IMR-90 (cell line): ENCODE measurements around the gene PCCB. TPM values are rescaled to one million over a fixed set of nuclear protein-coding genes. Genes with fewer than 3 reads are reported as not detected.

Source experiments
- ATAC-seq: fragments of 200-7000 bp; cut with Tn5 transposase; 2 replicates; pipeline ENCODE4 v1.9.1; 2020; ENCODE audit warnings: low read depth, mild to moderate bottlenecking, moderate library complexity
- BruUV-seq: library from RNA; stranded (reverse); fragments of 400-500 nt; replicated peaks from 2 replicates; lab custom pipeline; 2021; lab: Mats Ljungman, UMichigan
- CTCF ChIA-PET: fragments of 300-600 bp; formaldehyde crosslinking; extraction: SDS; loops from one replicate; lab custom pipeline; 2021; ENCODE audit warnings: antibody characterized with exemption; lab: Yijun Ruan, JAX
- POLR2A ChIA-PET: fragments of 300-600 bp; sonication (Branson Sonifier 250); formaldehyde crosslinking; loops from one replicate; lab custom pipeline; 2022; ENCODE audit warnings: antibody characterized with exemption; ENCODE audit not compliant: unreplicated experiment; lab: Charles Lee
- DNase-seq: peaks from one replicate; pipeline ENCODE4 v3.0.0; 2013
- H2AFZ ChIP-seq: replicated peaks from 2 replicates; pipeline ENCODE3; 2013; ENCODE audit warnings: low read length, mild to moderate bottlenecking; ENCODE audit not compliant: poor library complexity
- H2AK5ac ChIP-seq: 2 replicates; pipeline ENCODE4 v1.6.1; 2013; ENCODE audit warnings: low read depth, low read length, inconsistent platforms
- H2AK9ac ChIP-seq: replicated peaks from 2 replicates; pipeline ENCODE3; 2013; ENCODE audit warnings: mild to moderate bottlenecking, low read depth, low read length, moderate library complexity; ENCODE audit not compliant: poor library complexity
- H2BK120ac ChIP-seq: 2 replicates; pipeline ENCODE4 v1.6.1; 2013; ENCODE audit warnings: low read depth, low read length, inconsistent platforms
- H2BK15ac ChIP-seq: 3 replicates; pipeline ENCODE4 v1.6.1; 2013; ENCODE audit warnings: low read depth, low read length, inconsistent platforms
- H2BK20ac ChIP-seq: 2 replicates; pipeline ENCODE4 v1.6.1; 2013; ENCODE audit warnings: low read depth, mild to moderate bottlenecking, inconsistent platforms, low read length, moderate library complexity
- H2BK5ac ChIP-seq: 2 replicates; pipeline ENCODE4 v1.6.1; 2013; ENCODE audit warnings: mild to moderate bottlenecking, low read depth, low read length, inconsistent platforms; ENCODE audit not compliant: poor library complexity, severe bottlenecking
- H3K14ac ChIP-seq: replicated peaks from 2 replicates; pipeline ENCODE4 v1.6.1; 2013; ENCODE audit warnings: low read depth, low read length, inconsistent platforms
- H3K18ac ChIP-seq: 2 replicates; pipeline ENCODE4 v1.6.1; 2013; ENCODE audit warnings: low read depth, low read length, control low read depth
- H3K23ac ChIP-seq: 2 replicates; pipeline ENCODE4 v1.6.1; 2013; ENCODE audit warnings: low read depth, low read length, inconsistent platforms
- H3K27ac ChIP-seq: 2 replicates; pipeline ENCODE4 v1.5.1; 2013; ENCODE audit warnings: mild to moderate bottlenecking, control low read depth, low read length; ENCODE audit not compliant: insufficient read depth
- H3K27me3 ChIP-seq: 2 replicates; pipeline ENCODE4 v1.6.1; 2013; ENCODE audit warnings: low read length; ENCODE audit not compliant: control insufficient read depth, insufficient read depth
- H3K36me3 ChIP-seq: 2 replicates; pipeline ENCODE4 v1.6.1; 2013; ENCODE audit warnings: low read length, mixed read lengths; ENCODE audit not compliant: control insufficient read depth, insufficient read depth
- H3K4ac ChIP-seq: 2 replicates; pipeline ENCODE4 v1.6.1; 2013; ENCODE audit warnings: low read depth, low read length, inconsistent platforms
- H3K4me1 ChIP-seq: 2 replicates; pipeline ENCODE4 v1.6.1; 2013; ENCODE audit warnings: low read length, mixed read lengths; ENCODE audit not compliant: control insufficient read depth, insufficient read depth
- H3K4me2 ChIP-seq: 2 replicates; pipeline ENCODE4 v1.6.1; 2013; ENCODE audit warnings: low read depth, mild to moderate bottlenecking, control low read depth, low read length, moderate library complexity
- H3K4me3 ChIP-seq: 2 replicates; pipeline ENCODE4 v1.5.1; 2013; ENCODE audit warnings: low read depth, mild to moderate bottlenecking, control low read depth, low read length, moderate library complexity; ENCODE audit not compliant: insufficient read depth
- H3K56ac ChIP-seq: 2 replicates; pipeline ENCODE4 v1.6.1; 2013; ENCODE audit warnings: low read length, inconsistent platforms; ENCODE audit not compliant: insufficient read depth; ENCODE audit errors: extremely low read depth
- H3K79me1 ChIP-seq, 2 experiments: 2 replicates each; pipeline ENCODE4 v1.6.1; 2013; ENCODE audit warnings: low read length in 2 of 2, inconsistent platforms in 1 of 2, low read depth in 1 of 2
- H3K9ac ChIP-seq: 2 replicates; pipeline ENCODE4 v1.6.1; 2013; ENCODE audit warnings: low read depth, low read length, control low read depth
- H3K9me1 ChIP-seq: 2 replicates; pipeline ENCODE4 v1.6.1; 2013; ENCODE audit warnings: low read length, inconsistent platforms; ENCODE audit not compliant: insufficient read depth
- H3K9me3 ChIP-seq: 2 replicates; pipeline ENCODE4 v1.6.1; 2013; ENCODE audit warnings: low read length; ENCODE audit not compliant: control insufficient read depth, insufficient read depth
- H4K20me1 ChIP-seq: 2 replicates; pipeline ENCODE4 v1.6.1; 2013; ENCODE audit warnings: low read length, inconsistent platforms; ENCODE audit not compliant: insufficient read depth
- H4K5ac ChIP-seq: 2 replicates; pipeline ENCODE4 v1.6.1; 2013; ENCODE audit warnings: mild to moderate bottlenecking, low read depth, low read length, control low read depth
- H4K8ac ChIP-seq, 2 experiments: 2 replicates each; pipeline ENCODE4 v1.6.1; 2013; ENCODE audit warnings: low read depth in 2 of 2, low read length in 2 of 2, control low read depth in 1 of 2, inconsistent platforms in 1 of 2
- H4K91ac ChIP-seq: 2 replicates; pipeline ENCODE4 v1.6.1; 2013; ENCODE audit warnings: low read depth, low read length, inconsistent platforms; ENCODE audit not compliant: insufficient read depth
- BHLHE40 ChIP-seq: fragments of 150-350 bp; IDR thresholded peaks from 2 replicates; pipeline ENCODE4 v1.6.1; 2016; ENCODE audit warnings: mild to moderate bottlenecking, low read depth, low read length
- CEBPB ChIP-seq: IDR thresholded peaks from 2 replicates; pipeline ENCODE4 v1.6.1; 2012; ENCODE audit warnings: low read depth, low read length, improper control_type of control experiment
- CHD1 ChIP-seq: IDR thresholded peaks from 2 replicates; pipeline ENCODE4 v1.6.1; 2012; ENCODE audit warnings: low read depth, low read length, improper control_type of control experiment
- CTCF ChIP-seq: conservative IDR thresholded peaks from 2 replicates; pipeline ENCODE4 v1.5.1; 2012; ENCODE audit warnings: mild to moderate bottlenecking, low read depth, low read length, improper control_type of control experiment
- FOS ChIP-seq: fragments of 150-350 bp; IDR thresholded peaks from 2 replicates; pipeline ENCODE4 v1.6.1; 2016; ENCODE audit warnings: low read depth, low read length
- MAFK ChIP-seq: IDR thresholded peaks from 2 replicates; pipeline ENCODE4 v1.6.1; 2012; ENCODE audit warnings: low read depth, low read length, improper control_type of control experiment
- MAZ ChIP-seq: IDR thresholded peaks from 2 replicates; pipeline ENCODE4 v1.6.1; 2012; ENCODE audit warnings: low read depth, mild to moderate bottlenecking, low read length, improper control_type of control experiment, moderate library complexity, borderline replicate concordance
- MXI1 ChIP-seq: IDR thresholded peaks from 2 replicates; pipeline ENCODE4 v1.6.1; 2012; ENCODE audit warnings: low read depth, mild to moderate bottlenecking, low read length, moderate library complexity, borderline replicate concordance
- NFE2L2 ChIP-seq: fragments of 150-350 bp; IDR thresholded peaks from 2 replicates; pipeline ENCODE4 v1.6.1; 2016; ENCODE audit warnings: low read depth, mild to moderate bottlenecking, low read length
- POLR2A ChIP-seq: IDR thresholded peaks from 2 replicates; pipeline ENCODE4 v1.6.1; 2012; ENCODE audit warnings: mild to moderate bottlenecking, low read depth, low read length
- RAD21 ChIP-seq: IDR thresholded peaks from 2 replicates; pipeline ENCODE4 v1.6.1; 2012; ENCODE audit warnings: low read length, improper control_type of control experiment
- RCOR1 ChIP-seq: IDR thresholded peaks from 2 replicates; pipeline ENCODE4 v1.6.1; 2012; ENCODE audit warnings: mild to moderate bottlenecking, low read length, improper control_type of control experiment; ENCODE audit not compliant: insufficient replicate concordance
- RFX5 ChIP-seq: IDR thresholded peaks from 2 replicates; pipeline ENCODE4 v1.8.0; 2012; ENCODE audit warnings: low read depth, mild to moderate bottlenecking, low read length, moderate library complexity
- SMC3 ChIP-seq: fragments of 150-350 bp; IDR thresholded peaks from 2 replicates; pipeline ENCODE4 v1.6.1; 2016; ENCODE audit warnings: low read depth, mild to moderate bottlenecking, antibody characterized with exemption, low read length, moderate library complexity
- WGBS, 2 experiments: methylation state at CpG; one replicate each; pipeline versions ENCODE4 v1.1.5 to v1.1.7; 2013; ENCODE audit warnings: missing lambda C conversion rate in 2 of 2; ENCODE audit not compliant: insufficient read length in 1 of 2; ENCODE audit errors: extremely low coverage in 2 of 2; 5-methylcytosine and 5-hydroxymethylcytosine counted together
- dilution Hi-C: fragments of 300-500 bp; cut with HindIII; formaldehyde crosslinking; loops from one replicate; pipeline ENCODE4 v1.14.3; 2018; ENCODE audit warnings: low sequenced_read_pairs; ENCODE audit not compliant: unreplicated experiment
- in situ Hi-C: fragments of 300-500 bp; cut with MboI; formaldehyde crosslinking; loops from 3 replicates; pipeline ENCODE4 v1.14.3; 2019; ENCODE audit warnings: low sequenced_read_pairs, inconsistent platforms, mixed read lengths
- intact Hi-C: fragments of 100-400 bp; cut with micrococcal nuclease; formaldehyde crosslinking; loops from 2 replicates; pipeline ENCODE4 v1.10.0; 2022
- polyA plus RNA-seq, 3 experiments: library from polyadenylated mRNA; depleted of rRNA; stranded (reverse); fragments of >200 nt; gene quantifications; 2 replicates each; pipeline ENCODE4 v1.2.3, GENCODE V29; 2012; ENCODE audit warnings: low replicate concordance in 1 of 3
- total RNA-seq: library from RNA; depleted of rRNA; stranded (reverse); fragments of >200 nt; gene quantifications from 2 replicates; pipeline ENCODE4 v1.2.3, GENCODE V29; 2012
- TF ChIP-seq, protein P1 (sequence below): fragments of 150-350 bp; IDR thresholded peaks from 2 replicates; pipeline ENCODE4 v1.6.1; 2017; ENCODE audit warnings: mild to moderate bottlenecking, antibody characterized with exemption, low read length, low read depth
- TF ChIP-seq, protein P2 (sequence below): fragments of 150-350 bp; IDR thresholded peaks from 2 replicates; pipeline ENCODE4 v1.6.1; 2016; ENCODE audit warnings: low read depth, mild to moderate bottlenecking, low read length, moderate library complexity, borderline replicate concordance

The PCCB gene
- total and polyA plus RNA-seq, 2 of the 4 experiments (the other 2 are of a cell fraction), result 40.5 to 76.2 TPM

- POLR2A ChIA-PET, result no interaction called here
- Histone ChIP-seq H2BK5ac (no peak overlapping the region), H4K8ac (no peak overlapping the region), H3K56ac (no peak overlapping the region), H3K9me1 (peaks cover 7% of the 10 kb centered on the region; the same call in 1 of the 2 replicates), H3K4me3 (no peak overlapping the region), H2BK120ac (no peak overlapping the region), H4K91ac (no peak overlapping the region), H3K36me3 (no peaks in the 10 kb centered on the region), H2AK5ac (no peak overlapping the region), H3K23ac (no peak overlapping the region), H3K9ac (no peak overlapping the region), H3K4me1 (peaks cover 7% of the 10 kb centered on the region), H2AK9ac (no peak overlapping the region), H3K4ac (no peak overlapping the region), H2AFZ (no peak overlapping the region), H3K4me2 (0 out of 2 replicates have a peak overlapping the region, but pooled peaks have one; percentile 17), H4K20me1 (no peaks in the 10 kb centered on the region), H3K79me1 (no peaks in the 10 kb centered on the region), H3K14ac (no peak overlapping the region), H3K27ac (no peak overlapping the region), H3K9me3 (no peaks in the 10 kb centered on the region), H3K18ac (no peak overlapping the region), H2BK20ac (no peak overlapping the region), H4K5ac (no peak overlapping the region), H2BK15ac (no peak overlapping the region), H3K27me3 (peaks cover 10% of the 10 kb centered on the region)
- CTCF ChIA-PET, result no interaction called here
- dilution Hi-C loops, result no loop called here
- DNase-seq, result no peak
- intact Hi-C loops, result no loop called here
- TF ChIP-seq NFE2L2 (no peak), CEBPB (no peak), SMC3 (no peak), RCOR1 (no peak), MXI1 (no peak), BHLHE40 (no peak), RAD21 (no peak), POLR2A (no peak), RFX5 (no peak), MAZ (no peak), MAFK (no peak), FOS (no peak), CHD1 (no peak), CTCF (no peak)
- TF ChIP-seq, protein P1, sequence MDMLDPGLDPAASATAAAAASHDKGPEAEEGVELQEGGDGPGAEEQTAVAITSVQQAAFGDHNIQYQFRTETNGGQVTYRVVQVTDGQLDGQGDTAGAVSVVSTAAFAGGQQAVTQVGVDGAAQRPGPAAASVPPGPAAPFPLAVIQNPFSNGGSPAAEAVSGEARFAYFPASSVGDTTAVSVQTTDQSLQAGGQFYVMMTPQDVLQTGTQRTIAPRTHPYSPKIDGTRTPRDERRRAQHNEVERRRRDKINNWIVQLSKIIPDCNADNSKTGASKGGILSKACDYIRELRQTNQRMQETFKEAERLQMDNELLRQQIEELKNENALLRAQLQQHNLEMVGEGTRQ, result no peak
- TF ChIP-seq, protein P2, sequence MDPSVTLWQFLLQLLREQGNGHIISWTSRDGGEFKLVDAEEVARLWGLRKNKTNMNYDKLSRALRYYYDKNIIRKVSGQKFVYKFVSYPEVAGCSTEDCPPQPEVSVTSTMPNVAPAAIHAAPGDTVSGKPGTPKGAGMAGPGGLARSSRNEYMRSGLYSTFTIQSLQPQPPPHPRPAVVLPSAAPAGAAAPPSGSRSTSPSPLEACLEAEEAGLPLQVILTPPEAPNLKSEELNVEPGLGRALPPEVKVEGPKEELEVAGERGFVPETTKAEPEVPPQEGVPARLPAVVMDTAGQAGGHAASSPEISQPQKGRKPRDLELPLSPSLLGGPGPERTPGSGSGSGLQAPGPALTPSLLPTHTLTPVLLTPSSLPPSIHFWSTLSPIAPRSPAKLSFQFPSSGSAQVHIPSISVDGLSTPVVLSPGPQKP, result no peak
- BruUV-seq, result no TSS peak
- no CpG with 5 or more reads among the region's 1 CpG for WGBS, 2 experiments
- in situ Hi-C loops, result no loop called here
- ATAC-seq, result peak; percentile 59
Measured at GRCh38 chr3:136239094-136239493, 11.0 kb upstream of the PCCB start.
